PFSK-1 (cell line): ENCODE measurements around the gene PANK1.

Source experiments
- POLR2AphosphoS5 ChIP-seq: IDR thresholded peaks from 2 replicates; pipeline ENCODE4 v1.6.1; 2012; ENCODE audit warnings: low read depth, mild to moderate bottlenecking, control low read depth, low read length, moderate library complexity
- REST ChIP-seq, 2 experiments: IDR thresholded peaks; 2 replicates each; pipeline versions ENCODE4 v1.6.1 to v1.8.0; 2011 to 2012; ENCODE audit warnings: low read depth in 2 of 2, low read length in 2 of 2, control low read depth in 1 of 2, inconsistent platforms in 1 of 2, mild to moderate bottlenecking in 1 of 2, moderate library complexity in 1 of 2; ENCODE audit not compliant: insufficient read depth in 1 of 2
- TAF1 ChIP-seq: IDR thresholded peaks from 2 replicates; pipeline ENCODE4 v1.6.1; 2012; ENCODE audit warnings: low read length, control low read depth, borderline replicate concordance; ENCODE audit not compliant: insufficient read depth

GRCh38 chr10:89653410-89653869 lies 8.4 kb upstream of the PANK1 start:
- TF ChIP-seq POLR2AphosphoS5 (no peak), REST (IDR thresholded peaks at IDR 0.05; ENCODE audit: insufficient read depth in 1 of 2, low read depth in 2 of 2, low read length in 2 of 2) (no peak), TAF1 (no peak)
